Stimulated activated naive CD8-positive, alpha-beta T cell treated with anti-CD3 and anti-CD28 coated beads, Interleukin-15, Interleukin-2, amounts not matched to agents 100 U/mL and 50 U/mL, for 24 hours (primary cell): Measurements from ENCODE around the gene SHB.

Source experiments
- ATAC-seq: fragments of 150-1000 bp; cut with Tn5 transposase; one replicate; pipeline ENCODE4 v1.10.0; 2021
- DNase-seq: peaks from one replicate; pipeline ENCODE4 v3.0.0; 2021

The SHB gene

GRCh38 chr9:38004809-38005560 is 64.0 kb downstream of the SHB start:
- no peak for ATAC-seq
- DNase-seq, result no peak

- DNase-seq (no peak), ATAC-seq (no peak)
Measured at GRCh38 chr9:38003946-38004808, 64.8 kb downstream of the SHB start.

GRCh38 chr9:38003230-38003629 is 65.8 kb downstream of the SHB start:
- ATAC-seq (no peak), DNase-seq (no peak)

GRCh38 chr9:38001430-38001829 is 67.6 kb downstream of the SHB start:
- DNase-seq (no peak), ATAC-seq (no peak)

GRCh38 chr9:38000735-38001134 is 68.3 kb downstream of the SHB start:
- no peak for DNase-seq
- ATAC-seq, result no peak

GRCh38 chr9:38000332-38000731 is 68.7 kb downstream of the SHB start:
- no peak for DNase-seq
- no peak for ATAC-seq

- ATAC-seq (no peak), DNase-seq (no peak)
Measured at GRCh38 chr9:37999588-38000189, 69.3 kb downstream of the SHB start.

- DNase-seq, result no peak
- no peak for ATAC-seq
Measured at GRCh38 chr9:37998881-37999587, 70.0 kb downstream of the SHB start.

GRCh38 chr9:37997636-37998374 is 71.2 kb downstream of the SHB start:
- ATAC-seq, result no peak

GRCh38 chr9:37996819-37997217 is 72.2 kb downstream of the SHB start:
- DNase-seq (no peak), ATAC-seq (no peak)

More at GRCh38 chr9:37997636-37998374, 71.2 kb downstream of the SHB start:
- DNase-seq, result no peak

GRCh38 chr9:37995961-37996818 is 72.8 kb downstream of the SHB start:
- no peak for ATAC-seq
- DNase-seq, result no peak

GRCh38 chr9:37995348-37995737 is 73.7 kb downstream of the SHB start:
- DNase-seq (no peak), ATAC-seq (no peak)

- peak; percentile 73 for ATAC-seq
- DNase-seq, result peak; percentile 63
Measured at GRCh38 chr9:37994639-37995347, 74.2 kb downstream of the SHB start.

- DNase-seq (no peak), ATAC-seq (no peak)
Measured at GRCh38 chr9:37992924-37993349, 76.1 kb downstream of the SHB start.

- DNase-seq (no peak), ATAC-seq (no peak)
Measured at GRCh38 chr9:37990404-37991015, 78.5 kb downstream of the SHB start.

- DNase-seq (no peak), ATAC-seq (no peak)
Measured at GRCh38 chr9:37989701-37990100, 79.3 kb downstream of the SHB start.

GRCh38 chr9:37988602-37989001 is 80.4 kb downstream of the SHB start:
- DNase-seq (no peak), ATAC-seq (no peak)

- no peak for ATAC-seq
- DNase-seq, result no peak
Measured at GRCh38 chr9:37988041-37988440, 81.0 kb downstream of the SHB start.

- no peak for DNase-seq
- no peak for ATAC-seq
Measured at GRCh38 chr9:37987467-37987981, 81.5 kb downstream of the SHB start.
